Measurements from ENCODE around the gene ZNF488.

ZNF488 gene

DNA sequence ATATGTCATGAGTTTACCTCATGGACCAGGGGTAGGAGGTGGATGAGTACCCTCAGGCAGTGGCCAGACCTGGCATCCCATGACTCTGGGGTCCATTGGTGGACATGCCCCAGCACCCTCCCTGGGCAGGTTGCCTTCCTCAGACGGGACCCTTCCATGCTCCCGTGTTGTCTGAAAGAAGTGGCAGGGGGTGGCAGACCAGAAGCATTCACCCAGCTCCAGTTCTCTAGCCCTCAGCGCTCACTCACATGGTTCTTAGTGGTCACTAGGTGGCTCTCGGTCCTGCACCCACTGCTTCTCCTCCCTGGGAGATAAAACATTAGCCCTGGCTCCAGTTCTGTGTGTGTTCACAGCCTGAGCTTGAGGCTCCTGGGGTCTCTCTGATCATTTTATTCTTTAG is 29.9 kb downstream of the ZNF488 start:
- DNase-seq (ENCODE audit: low read depth), result no peak
- TF ChIP-seq, protein P1, sequence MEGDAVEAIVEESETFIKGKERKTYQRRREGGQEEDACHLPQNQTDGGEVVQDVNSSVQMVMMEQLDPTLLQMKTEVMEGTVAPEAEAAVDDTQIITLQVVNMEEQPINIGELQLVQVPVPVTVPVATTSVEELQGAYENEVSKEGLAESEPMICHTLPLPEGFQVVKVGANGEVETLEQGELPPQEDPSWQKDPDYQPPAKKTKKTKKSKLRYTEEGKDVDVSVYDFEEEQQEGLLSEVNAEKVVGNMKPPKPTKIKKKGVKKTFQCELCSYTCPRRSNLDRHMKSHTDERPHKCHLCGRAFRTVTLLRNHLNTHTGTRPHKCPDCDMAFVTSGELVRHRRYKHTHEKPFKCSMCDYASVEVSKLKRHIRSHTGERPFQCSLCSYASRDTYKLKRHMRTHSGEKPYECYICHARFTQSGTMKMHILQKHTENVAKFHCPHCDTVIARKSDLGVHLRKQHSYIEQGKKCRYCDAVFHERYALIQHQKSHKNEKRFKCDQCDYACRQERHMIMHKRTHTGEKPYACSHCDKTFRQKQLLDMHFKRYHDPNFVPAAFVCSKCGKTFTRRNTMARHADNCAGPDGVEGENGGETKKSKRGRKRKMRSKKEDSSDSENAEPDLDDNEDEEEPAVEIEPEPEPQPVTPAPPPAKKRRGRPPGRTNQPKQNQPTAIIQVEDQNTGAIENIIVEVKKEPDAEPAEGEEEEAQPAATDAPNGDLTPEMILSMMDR (conservative IDR thresholded peaks at IDR 0.05; ENCODE audit: low read depth, low read length), result peak; percentile 46
- no peak overlapping the region for H3K4me3 ChIP-seq (ENCODE audit: low read length)

DNA sequence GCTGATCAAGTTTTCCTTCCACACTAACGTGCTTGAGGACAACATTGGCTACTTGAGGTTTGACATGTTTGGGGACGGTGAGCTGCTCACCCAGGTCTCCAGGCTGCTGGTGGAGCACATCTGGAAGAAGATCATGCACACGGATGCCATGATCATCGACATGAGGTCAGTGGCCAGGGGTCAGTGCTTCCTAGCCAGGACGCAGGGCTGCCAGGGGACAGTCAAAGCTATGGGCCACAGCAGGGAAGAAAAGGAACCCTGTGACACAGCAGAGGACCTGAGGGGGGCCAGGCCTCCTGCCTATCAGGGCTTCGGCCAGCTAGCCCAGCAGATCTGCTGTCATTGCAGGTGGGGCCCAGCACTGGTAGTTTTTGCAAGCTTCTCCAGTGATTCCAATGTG is 30.7 kb downstream of the ZNF488 start:
- no peak for DNase-seq (ENCODE audit: low read depth)
- TF ChIP-seq, protein P1 (conservative IDR thresholded peaks at IDR 0.05; ENCODE audit: low read depth, low read length), result no peak
- no peak overlapping the region for H3K4me3 ChIP-seq (ENCODE audit: low read length)

DNA sequence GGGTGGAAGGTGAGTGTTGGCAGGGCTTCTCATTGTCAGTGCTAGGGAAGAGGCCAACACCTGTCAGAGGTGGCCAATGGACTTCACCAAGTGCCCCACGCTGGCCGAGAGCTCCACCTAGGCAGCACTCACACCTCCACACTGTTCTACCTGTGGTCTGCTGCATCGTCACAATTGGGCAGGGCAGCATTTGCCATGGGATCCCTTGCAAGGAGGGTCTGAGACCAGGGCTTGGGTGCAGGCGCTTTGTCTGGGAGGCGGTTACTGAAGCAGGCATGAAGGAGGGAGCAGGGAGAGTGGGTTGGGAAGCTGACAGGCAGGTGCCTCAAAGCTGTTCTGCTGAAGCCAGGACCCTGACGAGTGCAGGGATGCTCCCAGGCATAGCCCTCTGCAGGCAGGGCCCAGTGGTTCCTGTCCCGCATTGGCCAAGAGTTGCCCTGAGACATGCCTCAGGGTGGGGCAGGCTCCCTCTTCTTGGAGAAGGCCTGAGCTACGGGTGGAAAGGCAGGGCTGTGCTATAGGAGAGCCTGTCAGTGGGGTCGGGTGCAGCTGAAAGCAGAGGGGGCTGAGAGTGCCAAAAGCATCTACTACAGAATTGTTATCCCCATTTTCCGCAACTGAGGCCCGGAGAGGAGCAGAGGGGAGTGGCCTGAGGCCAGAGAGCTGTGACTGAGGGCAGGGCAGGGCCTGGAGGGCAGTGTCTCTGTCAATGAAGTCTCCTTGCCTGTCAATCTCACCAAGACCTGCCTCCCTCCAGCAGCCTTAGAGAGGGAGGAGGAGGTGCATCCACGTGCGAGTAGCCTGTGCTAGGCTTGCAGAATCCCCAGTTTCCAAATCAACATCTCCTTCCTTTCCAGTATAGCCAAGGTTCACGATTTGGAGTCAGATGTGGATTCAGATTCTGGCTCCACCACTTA is 31.9 kb downstream of the ZNF488 start:
- DNase-seq (ENCODE audit: low read depth), result no peak

DNA sequence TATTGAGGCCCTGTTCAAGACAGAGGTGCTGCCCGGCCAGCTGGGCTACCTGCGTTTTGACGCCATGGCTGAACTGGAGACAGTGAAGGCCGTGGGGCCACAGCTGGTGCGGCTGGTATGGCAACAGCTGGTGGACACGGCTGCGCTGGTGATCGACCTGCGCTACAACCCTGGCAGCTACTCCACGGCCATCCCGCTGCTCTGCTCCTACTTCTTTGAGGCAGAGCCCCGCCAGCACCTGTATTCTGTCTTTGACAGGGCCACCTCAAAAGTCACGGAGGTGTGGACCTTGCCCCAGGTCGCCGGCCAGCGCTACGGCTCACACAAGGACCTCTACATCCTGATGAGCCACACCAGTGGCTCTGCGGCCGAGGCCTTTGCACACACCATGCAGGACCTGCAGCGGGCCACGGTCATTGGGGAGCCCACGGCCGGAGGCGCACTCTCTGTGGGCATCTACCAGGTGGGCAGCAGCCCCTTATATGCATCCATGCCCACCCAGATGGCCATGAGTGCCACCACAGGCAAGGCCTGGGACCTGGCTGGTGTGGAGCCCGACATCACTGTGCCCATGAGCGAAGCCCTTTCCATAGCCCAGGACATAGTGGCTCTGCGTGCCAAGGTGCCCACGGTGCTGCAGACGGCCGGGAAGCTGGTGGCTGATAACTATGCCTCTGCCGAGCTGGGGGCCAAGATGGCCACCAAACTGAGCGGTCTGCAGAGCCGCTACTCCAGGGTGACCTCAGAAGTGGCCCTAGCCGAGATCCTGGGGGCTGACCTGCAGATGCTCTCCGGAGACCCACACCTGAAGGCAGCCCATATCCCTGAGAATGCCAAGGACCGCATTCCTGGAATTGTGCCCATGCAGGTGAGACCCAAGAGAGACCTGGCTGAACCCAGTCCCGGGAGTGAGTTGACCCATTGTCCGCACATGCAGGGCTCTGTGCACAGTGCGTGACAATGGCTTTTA is 33.1 kb downstream of the ZNF488 start:
- DNase-seq (ENCODE audit: low read depth), result no peak
- TF ChIP-seq, protein P1 (conservative IDR thresholded peaks at IDR 0.05; ENCODE audit: low read depth, low read length), result no peak
- H3K4me3 ChIP-seq (ENCODE audit: low read length), result no peak overlapping the region

More for the DNA sequence above, 31.9 kb downstream of the ZNF488 start:
- H3K4me3 ChIP-seq (ENCODE audit: low read length), result no peak overlapping the region
- TF ChIP-seq, protein P1 (conservative IDR thresholded peaks at IDR 0.05; ENCODE audit: low read depth, low read length), result no peak

DNA sequence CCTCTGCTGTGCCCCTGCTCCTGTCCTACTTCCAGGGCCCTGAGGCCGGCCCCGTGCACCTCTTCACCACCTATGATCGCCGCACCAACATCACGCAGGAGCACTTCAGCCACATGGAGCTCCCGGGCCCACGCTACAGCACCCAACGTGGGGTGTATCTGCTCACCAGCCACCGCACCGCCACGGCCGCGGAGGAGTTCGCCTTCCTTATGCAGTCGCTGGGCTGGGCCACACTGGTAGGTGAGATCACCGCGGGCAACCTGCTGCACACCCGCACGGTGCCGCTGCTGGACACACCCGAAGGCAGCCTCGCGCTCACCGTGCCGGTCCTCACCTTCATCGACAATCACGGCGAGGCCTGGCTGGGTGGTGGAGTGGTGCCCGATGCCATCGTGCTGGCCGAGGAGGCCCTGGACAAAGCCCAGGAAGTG is 34.1 kb downstream of the ZNF488 start:
- no peak for DNase-seq (ENCODE audit: low read depth)
- H3K4me3 ChIP-seq (ENCODE audit: low read length), result no peak overlapping the region
- TF ChIP-seq, protein P1 (conservative IDR thresholded peaks at IDR 0.05; ENCODE audit: low read depth, low read length), result no peak

DNA sequence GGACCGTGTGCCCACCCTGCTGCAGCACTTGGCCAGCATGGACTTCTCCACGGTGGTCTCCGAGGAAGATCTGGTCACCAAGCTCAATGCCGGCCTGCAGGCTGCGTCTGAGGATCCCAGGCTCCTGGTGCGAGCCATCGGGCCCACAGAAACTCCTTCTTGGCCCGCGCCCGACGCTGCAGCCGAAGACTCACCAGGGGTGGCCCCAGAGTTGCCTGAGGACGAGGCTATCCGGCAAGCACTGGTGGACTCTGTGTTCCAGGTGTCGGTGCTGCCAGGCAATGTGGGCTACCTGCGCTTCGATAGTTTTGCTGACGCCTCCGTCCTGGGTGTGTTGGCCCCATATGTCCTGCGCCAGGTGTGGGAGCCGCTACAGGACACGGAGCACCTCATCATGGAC is 34.6 kb downstream of the ZNF488 start:
- no peak for DNase-seq (ENCODE audit: low read depth)
- TF ChIP-seq, protein P1 (conservative IDR thresholded peaks at IDR 0.05; ENCODE audit: low read depth, low read length), result no peak

More for the DNA sequence above, 34.6 kb downstream of the ZNF488 start:
- H3K4me3 ChIP-seq (ENCODE audit: low read length), result no peak overlapping the region
